ENCODE data around the gene WDR55. TPM values are rescaled to one million over a fixed set of nuclear protein-coding genes. Genes with fewer than 3 reads are reported as not detected.

The WDR55 gene
- total and polyA plus RNA-seq, 2 of the 13 experiments (the other 11 are each of a cell fraction or from before 2014, with no cell fraction given): 17.7 to 18.2 TPM

- peak; percentile 78; the same call in 1 of the 2 replicates for TF ChIP-seq DNMT1 (CRISPR knock-in tag; IDR thresholded peaks at IDR 0.05)
- TF ChIP-seq SOX5 (CRISPR knock-in tag; IDR thresholded peaks at IDR 0.05; ENCODE audit: borderline replicate concordance): peak; percentile 78; the same call in 1 of the 2 replicates
- TF ChIP-seq RXRA (CRISPR knock-in tag; IDR thresholded peaks at IDR 0.05): peak; percentile 99
- peak; percentile 76; the same call in 1 of the 2 replicates for TF ChIP-seq ZBTB39 (CRISPR knock-in tag; IDR thresholded peaks at IDR 0.05)
- peak; percentile 39; the same call in 1 of the 2 replicates for TF ChIP-seq SMC3 (IDR thresholded peaks at IDR 0.05; ENCODE audit: low read length)
- no peak for TF ChIP-seq CHD2 (IDR thresholded peaks at IDR 0.05; ENCODE audit: low read depth, low read length)
- TF ChIP-seq ZNF550 (CRISPR knock-in tag; IDR thresholded peaks at IDR 0.05; ENCODE audit: borderline replicate concordance): 0 out of 2 replicates have a peak, but pooled peaks have one; percentile 69
- TF ChIP-seq MAX (IDR thresholded peaks at IDR 0.05): peak; percentile 90
- peak; percentile 78; the same call in 1 of the 2 replicates for TF ChIP-seq ZNF501 (CRISPR knock-in tag; IDR thresholded peaks at IDR 0.05)
- peak; percentile 77; the same call in 1 of the 2 replicates for TF ChIP-seq ZNF761 (CRISPR knock-in tag; conservative IDR thresholded peaks at IDR 0.05)
- TF ChIP-seq ZBTB26 (CRISPR knock-in tag; IDR thresholded peaks at IDR 0.05; ENCODE audit: borderline replicate concordance): peak; percentile 75; the same call in 1 of the 2 replicates
- TF ChIP-seq CBFB (CRISPR knock-in tag; IDR thresholded peaks at IDR 0.05): peak; percentile 35; the same call in 1 of the 2 replicates
- 0 out of 2 replicates have a peak, but pooled peaks have one; percentile 34 for TF ChIP-seq ZNF570 (CRISPR knock-in tag; IDR thresholded peaks at IDR 0.05; ENCODE audit: borderline replicate concordance)
- TF ChIP-seq ZNF574 (CRISPR knock-in tag; IDR thresholded peaks at IDR 0.05): peak; percentile 76
- TF ChIP-seq SP2 (CRISPR knock-in tag; IDR thresholded peaks at IDR 0.05): no peak
- TF ChIP-seq ZGPAT (CRISPR knock-in tag; IDR thresholded peaks at IDR 0.05): peak; percentile 93; the same call in 1 of the 2 replicates
- TF ChIP-seq PBX2 (CRISPR knock-in tag; IDR thresholded peaks at IDR 0.05): peak; percentile 57
- no peak for TF ChIP-seq BHLHE40 (IDR thresholded peaks at IDR 0.05; ENCODE audit: low read length)
- TF ChIP-seq CERS6 (CRISPR knock-in tag; IDR thresholded peaks at IDR 0.05): no peak
Measured at GRCh38 chr5:140639148-140639981, 25.3 kb upstream of the WDR55 start, which contains the start of gene TMCO6 (continued).

All from HepG2 (cell line).